ENCODE data around the gene NPSR1. TPM values are rescaled to one million over a fixed set of nuclear protein-coding genes. Genes with fewer than 3 reads are reported as not detected.

The NPSR1 gene
- total RNA-seq, 2 experiments from 2014 or later, result not detected

- Histone ChIP-seq H3K36me3 (ENCODE audit: insufficient read depth, low read length) (no peaks in the 10 kb centered on the region), H3K4me1 (ENCODE audit: insufficient read depth, low read length, poor library complexity, severe bottlenecking) (no peaks in the 10 kb centered on the region), H3K9me2 (ENCODE audit: insufficient read depth, low read length) (no peaks in the 10 kb centered on the region), H4K20me1 (ENCODE audit: insufficient read depth, low read length) (no peaks in the 10 kb centered on the region), H2AFZ (ENCODE audit: low read length) (no peak overlapping the region), H3K4me2 (ENCODE audit: low read length) (no peak overlapping the region), H3K9me3 (ENCODE audit: low read length) (no peaks in the 10 kb centered on the region), H3K79me2 (ENCODE audit: insufficient read depth, low read depth, low read length) (no peaks in the 10 kb centered on the region), H3K4me3 (ENCODE audit: low read depth, low read length, poor library complexity, severe bottlenecking) (no peak overlapping the region), H3K27ac (ENCODE audit: low read depth, low read length, poor library complexity, severe bottlenecking) (no peak overlapping the region)
- intact Hi-C loops (cut with micrococcal nuclease; ENCODE audit: unreplicated experiment), result no loop called here
- no peak for TF ChIP-seq CTCF (conservative IDR thresholded peaks at IDR 0.05; ENCODE audit: low read length)
- TF ChIP-seq EZH2phosphoT487 (IDR thresholded peaks at IDR 0.05; ENCODE audit: borderline replicate concordance, low read depth, low read length), result no peak
- no peak for DNase-seq (ENCODE audit: low spot score)
- ChIA-PET CTCF (ENCODE audit: unreplicated experiment) (no interaction called here), POLR2A (no interaction called here)
- BruUV-seq (replicated peaks), result no TSS peak
These were observed 98.0 kb downstream of the NPSR1 start for GRCh38 chr7:34756025-34756437.

GRCh38 chr7:34756691-34757090 is 98.7 kb downstream of the NPSR1 start:
- Histone ChIP-seq H3K4me1 (ENCODE audit: insufficient read depth, low read length, poor library complexity, severe bottlenecking) (no peaks in the 10 kb centered on the region), H3K9me2 (ENCODE audit: insufficient read depth, low read length) (no peaks in the 10 kb centered on the region), H4K20me1 (ENCODE audit: insufficient read depth, low read length) (no peaks in the 10 kb centered on the region), H3K79me2 (ENCODE audit: insufficient read depth, low read depth, low read length) (no peaks in the 10 kb centered on the region), H3K27ac (ENCODE audit: low read depth, low read length, poor library complexity, severe bottlenecking) (no peak overlapping the region), H3K4me3 (ENCODE audit: low read depth, low read length, poor library complexity, severe bottlenecking) (no peak overlapping the region), H2AFZ (ENCODE audit: low read length) (no peak overlapping the region), H3K4me2 (ENCODE audit: low read length) (no peak overlapping the region), H3K36me3 (ENCODE audit: insufficient read depth, low read length) (no peaks in the 10 kb centered on the region), H3K9me3 (ENCODE audit: low read length) (no peaks in the 10 kb centered on the region)
- BruUV-seq (replicated peaks), result no TSS peak
- no peak for DNase-seq (ENCODE audit: low spot score)
- TF ChIP-seq EZH2phosphoT487 (IDR thresholded peaks at IDR 0.05; ENCODE audit: borderline replicate concordance, low read depth, low read length) (no peak), CTCF (conservative IDR thresholded peaks at IDR 0.05; ENCODE audit: low read length) (no peak)
- intact Hi-C loops (cut with micrococcal nuclease; ENCODE audit: unreplicated experiment), result no loop called here
- ChIA-PET CTCF (ENCODE audit: unreplicated experiment) (no interaction called here), POLR2A (interaction anchor here (0.7 kb wide), 1 partner anchor 911 kb away, joined by 3 read pairs; no protein-coding TSS in a partner anchor)

- H3K4me1 ChIP-seq (ENCODE audit: insufficient read depth, low read length, poor library complexity, severe bottlenecking), result no peaks in the 10 kb centered on the region
- no peaks in the 10 kb centered on the region for H3K36me3 ChIP-seq (ENCODE audit: insufficient read depth, low read length)
- H4K20me1 ChIP-seq (ENCODE audit: insufficient read depth, low read length), result no peaks in the 10 kb centered on the region
- H3K27ac ChIP-seq (ENCODE audit: low read depth, low read length, poor library complexity, severe bottlenecking), result no peak overlapping the region
- intact Hi-C loops (cut with micrococcal nuclease; ENCODE audit: unreplicated experiment), result no loop called here
- H3K4me3 ChIP-seq (ENCODE audit: low read depth, low read length, poor library complexity, severe bottlenecking), result no peak overlapping the region
- no peaks in the 10 kb centered on the region for H3K9me3 ChIP-seq (ENCODE audit: low read length)
- BruUV-seq (replicated peaks), result no TSS peak
- ChIA-PET CTCF (ENCODE audit: unreplicated experiment) (no interaction called here), POLR2A (interaction anchor here (0.6 kb wide), 1 partner anchor 278 kb away, joined by 3 read pairs; no protein-coding TSS in a partner anchor)
- no peaks in the 10 kb centered on the region for H3K79me2 ChIP-seq (ENCODE audit: insufficient read depth, low read depth, low read length)
- no peak overlapping the region for H3K4me2 ChIP-seq (ENCODE audit: low read length)
- no peak for TF ChIP-seq CTCF (conservative IDR thresholded peaks at IDR 0.05; ENCODE audit: low read length)
- no peak for TF ChIP-seq EZH2phosphoT487 (IDR thresholded peaks at IDR 0.05; ENCODE audit: borderline replicate concordance, low read depth, low read length)
- no peak for DNase-seq (ENCODE audit: low spot score)
- H3K9me2 ChIP-seq (ENCODE audit: insufficient read depth, low read length), result no peaks in the 10 kb centered on the region
- no peak overlapping the region for H2AFZ ChIP-seq (ENCODE audit: low read length)
These were observed 99.6 kb downstream of the NPSR1 start for GRCh38 chr7:34757570-34758110.

All from OCI-LY7 (cell line).